SU-DHL-6 (cell line): ENCODE measurements around the gene DLGAP3.

Source experiments
- H2AFZ ChIP-seq: fragments of 200-600 bp; sonication (generic); 2 replicates; pipeline ENCODE4 v1.6.1; 2014; ENCODE audit warnings: low read depth, mild to moderate bottlenecking, moderate library complexity, mixed read lengths, antibody characterized with exemption, low read length; ENCODE audit not compliant: severe bottlenecking
- H3F3A ChIP-seq: fragments of 200-600 bp; shearing (Covaris generic); 2 replicates; pipeline ENCODE4 v1.6.0; 2016; ENCODE audit warnings: antibody characterized with exemption, mild to moderate bottlenecking; ENCODE audit not compliant: insufficient read depth
- H3K27ac ChIP-seq: fragments of 200-600 bp; sonication (generic); 2 replicates; pipeline ENCODE4 v1.5.1; 2016; ENCODE audit warnings: low read depth, mild to moderate bottlenecking, low read length, moderate library complexity, mixed read lengths
- H3K27me3 ChIP-seq: fragments of 200-600 bp; sonication (generic), shearing (Covaris generic); 2 replicates; pipeline ENCODE4 v1.6.0; 2014; ENCODE audit warnings: mild to moderate bottlenecking, low read length
- H3K36me3 ChIP-seq: fragments of 200-600 bp; sonication (generic); 2 replicates; pipeline ENCODE4 v1.6.1; 2014; ENCODE audit warnings: mild to moderate bottlenecking, low read length, mixed read lengths
- H3K4me2 ChIP-seq: fragments of 300-600, 200-600 bp; shearing (Covaris generic), sonication (generic); 2 replicates; pipeline ENCODE4 v1.6.0; 2014; ENCODE audit warnings: low read length, low read depth, mild to moderate bottlenecking; ENCODE audit not compliant: poor library complexity, severe bottlenecking
- H3K4me3 ChIP-seq: fragments of 200-600 bp; sonication (generic); 2 replicates; pipeline ENCODE4 v1.5.1; 2014; ENCODE audit warnings: antibody characterized with exemption, low read length, mild to moderate bottlenecking, mixed read lengths; ENCODE audit not compliant: insufficient read depth, poor library complexity, severe bottlenecking
- H3K79me2 ChIP-seq: fragments of 200-600 bp; sonication (generic); 2 replicates; pipeline ENCODE4 v1.6.1; 2014; ENCODE audit warnings: mild to moderate bottlenecking, low read length, moderate library complexity; ENCODE audit not compliant: insufficient read depth
- H3K9ac ChIP-seq: fragments of 200-600 bp; sonication (generic); 2 replicates; pipeline ENCODE4 v1.7.0; 2014; ENCODE audit warnings: mild to moderate bottlenecking, low read length
- H3K9me2 ChIP-seq: fragments of 200-600 bp; sonication (generic); replicated peaks from 2 replicates; pipeline ENCODE4 v1.6.1; 2014; ENCODE audit warnings: low read length; ENCODE audit not compliant: insufficient read depth
- H3K9me3 ChIP-seq: fragments of 200-600 bp; sonication (generic); 2 replicates; pipeline ENCODE4 v1.6.1; 2014; ENCODE audit warnings: low read length, mixed read lengths; ENCODE audit not compliant: insufficient read depth
- H4K20me1 ChIP-seq: fragments of 200-600 bp; sonication (generic); 2 replicates; pipeline ENCODE4 v1.6.1; 2014; ENCODE audit warnings: low read depth, mild to moderate bottlenecking, antibody characterized with exemption, low read length, moderate library complexity, mixed read lengths
- CTCF ChIP-seq: fragments of 200-600 bp; sonication (generic); IDR thresholded peaks from one replicate; pipeline ENCODE4 v1.5.1; 2017; ENCODE audit warnings: antibody characterized with exemption, mild to moderate bottlenecking, low read length, moderate library complexity; ENCODE audit not compliant: insufficient read depth, poor library complexity, severe bottlenecking
- EZH2phosphoT487 ChIP-seq: fragments of 200-600 bp; sonication (generic), shearing (Covaris generic); conservative IDR thresholded peaks from 2 replicates; pipeline ENCODE4 v1.6.1; 2018; ENCODE audit warnings: mild to moderate bottlenecking, antibody characterized with exemption, low read length, moderate library complexity, mixed read lengths

Gene DLGAP3

GRCh38 chr1:34840426-34840825 is 89.0 kb downstream of the DLGAP3 start:
- Histone ChIP-seq H3K4me3 (no peak overlapping the region), H3K9me2 (no peaks in the 10 kb centered on the region), H2AFZ (no peak overlapping the region), H4K20me1 (no peaks in the 10 kb centered on the region), H3K4me2 (no peak overlapping the region), H3K9ac (no peak overlapping the region), H3K79me2 (no peaks in the 10 kb centered on the region), H3K36me3 (no peaks in the 10 kb centered on the region), H3K27me3 (no peaks in the 10 kb centered on the region), H3K9me3 (no peaks in the 10 kb centered on the region), H3F3A (no peaks in the 10 kb centered on the region), H3K27ac (no peak overlapping the region)
- TF ChIP-seq EZH2phosphoT487 (no peak), CTCF (no peak)

GRCh38 chr1:34839526-34840305 is 89.7 kb downstream of the DLGAP3 start:
- Histone ChIP-seq H3K27ac (no peak overlapping the region), H3K9me3 (no peaks in the 10 kb centered on the region), H3K27me3 (no peaks in the 10 kb centered on the region), H3K9me2 (no peaks in the 10 kb centered on the region), H3F3A (no peaks in the 10 kb centered on the region), H3K36me3 (no peaks in the 10 kb centered on the region), H3K9ac (no peak overlapping the region), H3K4me2 (no peak overlapping the region), H3K4me3 (no peak overlapping the region), H2AFZ (no peak overlapping the region), H3K79me2 (no peaks in the 10 kb centered on the region), H4K20me1 (no peaks in the 10 kb centered on the region)
- TF ChIP-seq CTCF (no peak), EZH2phosphoT487 (no peak)

- Histone ChIP-seq H3K27me3 (no peaks in the 10 kb centered on the region), H3K9ac (no peak overlapping the region), H3K27ac (no peak overlapping the region), H3K36me3 (no peaks in the 10 kb centered on the region), H2AFZ (no peak overlapping the region), H4K20me1 (no peaks in the 10 kb centered on the region), H3F3A (no peaks in the 10 kb centered on the region), H3K4me3 (no peak overlapping the region), H3K4me2 (no peak overlapping the region), H3K79me2 (no peaks in the 10 kb centered on the region), H3K9me3 (no peaks in the 10 kb centered on the region), H3K9me2 (no peaks in the 10 kb centered on the region)
- TF ChIP-seq EZH2phosphoT487: no peak
- TF ChIP-seq CTCF: no peak
Measured at GRCh38 chr1:34833711-34834110, 95.7 kb downstream of the DLGAP3 start.
